Right kidney (tissue), 1 donor: ENCODE results near the gene ARHGEF9.
"Not testable (repeated sequence)": the region's sequence is repeated elsewhere in the genome, so short reads cannot be mapped to it uniquely, and the experiment has no call there.

Experiments used
- DNase-seq: peaks from one replicate; pipeline ENCODE4 v3.0.0-alpha.2; 2016

The ARHGEF9 gene

DNA sequence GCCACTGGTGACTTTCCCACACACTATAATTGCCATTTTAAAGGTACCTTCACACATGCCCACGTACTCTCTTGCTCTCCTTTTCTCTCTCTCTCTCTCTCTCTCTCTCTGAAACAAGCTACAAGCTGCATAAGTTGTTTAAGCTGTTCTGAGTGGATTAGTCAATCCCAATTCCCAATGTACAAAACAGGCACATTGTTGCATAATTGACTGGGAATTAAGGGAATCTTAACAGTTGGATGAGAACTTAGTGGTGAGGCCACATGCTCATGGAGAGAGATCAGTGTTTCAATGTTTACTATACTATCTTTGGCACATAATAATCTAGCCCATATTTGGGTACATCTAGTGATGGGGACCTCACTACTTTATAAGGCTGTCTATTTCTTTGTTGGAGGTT lies 123.3 kb downstream of the ARHGEF9 start:
- no peak for DNase-seq

DNA sequence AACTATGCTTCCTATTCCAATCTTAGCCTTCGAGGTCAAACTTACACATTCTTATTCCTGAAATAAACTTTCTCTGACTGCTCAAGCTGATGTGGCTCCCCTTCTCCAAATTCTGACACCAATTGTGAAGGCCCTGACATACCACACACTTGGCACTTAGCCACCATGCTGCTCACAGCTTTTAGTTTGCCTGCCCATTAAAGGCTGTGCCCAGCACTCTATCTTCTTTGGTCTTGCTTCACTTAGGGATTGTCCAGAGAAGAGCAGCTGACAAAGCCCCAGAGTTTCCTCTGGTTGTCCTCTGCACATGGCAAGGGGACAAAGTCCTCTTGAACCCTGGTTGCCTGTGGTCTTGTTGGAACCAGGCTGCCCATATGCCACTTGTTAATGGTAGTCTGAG lies 126.1 kb downstream of the ARHGEF9 start:
- no peak for DNase-seq

DNA sequence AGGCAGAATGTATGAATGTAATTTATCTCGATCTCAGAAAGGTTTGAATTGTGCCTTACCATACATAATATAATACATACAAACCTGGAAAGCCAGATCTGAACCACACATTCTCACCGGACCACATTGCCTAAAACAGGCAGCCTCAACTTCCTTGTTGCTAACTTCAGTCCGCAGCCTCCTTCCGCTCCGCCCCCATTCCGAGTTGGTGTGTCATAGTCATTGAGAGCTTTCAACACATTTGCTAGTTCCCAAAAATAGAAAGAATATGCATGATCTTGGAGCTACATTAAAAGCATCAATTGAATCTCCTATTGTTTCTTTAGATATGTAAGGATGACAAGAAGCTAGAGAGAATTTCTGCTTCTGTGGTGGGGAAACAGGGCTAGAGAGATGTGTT lies 127.2 kb downstream of the ARHGEF9 start:
- DNase-seq: no peak

DNA sequence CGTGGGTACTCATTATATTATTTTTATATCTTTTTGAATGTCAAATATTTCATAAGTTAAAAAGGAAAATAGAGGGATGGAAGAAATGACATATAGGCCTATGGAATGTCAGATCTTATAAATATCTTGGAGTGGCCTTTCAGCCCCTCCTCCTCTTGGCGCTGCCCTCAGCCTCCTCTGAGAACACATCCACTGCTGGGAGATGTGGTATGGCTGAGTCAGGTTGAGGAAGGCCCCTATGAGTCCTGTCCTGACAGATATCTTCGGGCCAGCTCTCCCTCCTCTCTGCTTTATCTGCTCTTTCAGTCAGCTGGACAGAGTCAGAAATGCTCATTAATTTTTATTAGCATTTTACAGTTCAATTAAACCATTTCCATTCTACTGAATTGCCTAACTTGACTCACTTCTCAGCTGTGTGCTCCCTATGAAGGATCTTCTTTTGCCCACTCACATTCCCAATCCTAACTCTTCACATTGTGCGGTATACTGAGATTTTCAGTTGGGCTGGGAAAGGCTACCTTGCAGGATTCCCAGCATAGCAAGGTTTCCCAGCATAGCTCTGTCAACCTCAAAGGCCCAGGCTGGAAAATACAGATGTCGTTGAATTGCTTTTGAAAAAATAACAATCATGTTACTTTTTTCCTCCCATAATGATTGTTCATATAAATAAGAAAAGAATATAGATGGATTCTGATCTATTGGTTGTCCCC lies 128.0 kb downstream of the ARHGEF9 start:
- no peak for DNase-seq

DNA sequence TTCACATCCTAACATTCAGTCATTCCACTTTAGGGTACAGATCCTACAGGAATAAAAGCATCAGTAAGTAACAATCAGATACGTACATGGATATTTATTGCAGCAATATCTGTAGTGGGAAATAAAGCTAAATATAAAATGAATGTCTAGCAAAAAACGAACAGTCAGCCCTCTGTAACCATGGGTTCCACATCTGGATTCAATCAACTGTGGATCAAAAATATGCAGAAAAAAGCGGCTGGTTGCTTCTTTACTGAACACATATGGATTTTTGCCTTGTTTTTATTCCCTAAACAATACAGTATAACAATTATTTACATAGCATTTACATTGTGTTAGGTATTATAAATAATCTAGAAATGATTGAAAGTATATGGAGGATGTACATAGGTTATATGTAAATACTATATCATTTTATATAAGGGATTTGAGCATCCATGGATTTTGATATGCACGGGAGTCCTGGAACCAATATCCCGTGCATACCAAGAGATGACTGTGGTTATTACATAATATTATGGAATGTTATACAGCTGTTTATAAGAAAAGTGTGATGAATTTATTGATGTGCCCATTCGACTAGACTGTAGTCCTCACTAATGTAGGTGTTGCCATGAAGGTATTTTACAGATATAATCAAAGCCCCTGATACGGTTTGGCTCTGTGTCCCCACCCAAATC lies 132.8 kb downstream of the ARHGEF9 start:
- no peak for DNase-seq

DNA sequence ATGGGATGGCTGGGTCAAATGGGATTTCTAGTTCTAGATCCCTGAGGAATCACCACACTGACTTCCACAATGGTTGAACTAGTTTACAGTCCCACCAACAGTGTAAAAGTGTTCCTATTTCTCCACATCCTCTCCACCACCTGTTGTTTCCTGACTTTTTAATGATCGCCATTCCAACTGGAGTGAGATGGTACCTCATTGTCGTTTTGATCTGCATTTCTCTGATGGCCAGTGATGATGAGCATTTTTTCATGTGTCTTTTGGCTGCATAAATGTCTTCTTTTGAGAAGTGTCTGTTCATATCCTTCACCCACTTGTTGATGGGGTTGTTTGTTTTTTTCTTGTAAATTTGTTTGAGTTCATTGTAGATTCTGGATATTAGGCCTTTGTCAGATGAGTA lies 139.3 kb downstream of the ARHGEF9 start:
- not testable (repeated sequence) for DNase-seq

DNA sequence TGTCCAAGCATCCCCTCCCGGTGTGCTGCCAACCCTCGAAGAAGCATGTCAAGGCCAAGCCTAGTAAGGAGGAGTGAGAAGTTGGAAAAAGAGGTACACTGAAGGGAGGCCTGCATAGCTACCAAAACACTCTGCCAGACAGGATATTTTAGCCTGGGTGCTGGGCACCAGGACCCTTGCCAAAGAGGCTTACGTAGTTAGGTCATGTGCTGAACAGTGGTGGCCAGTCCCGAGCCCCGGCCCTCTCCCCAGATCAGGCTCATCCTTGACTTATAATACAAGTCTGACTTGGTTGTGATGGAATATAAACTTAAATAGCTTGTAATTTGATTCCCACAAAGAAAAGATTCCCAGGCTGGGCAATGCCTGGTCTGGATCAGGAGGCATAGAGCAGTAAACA lies 149.3 kb downstream of the ARHGEF9 start:
- DNase-seq: no peak

DNA sequence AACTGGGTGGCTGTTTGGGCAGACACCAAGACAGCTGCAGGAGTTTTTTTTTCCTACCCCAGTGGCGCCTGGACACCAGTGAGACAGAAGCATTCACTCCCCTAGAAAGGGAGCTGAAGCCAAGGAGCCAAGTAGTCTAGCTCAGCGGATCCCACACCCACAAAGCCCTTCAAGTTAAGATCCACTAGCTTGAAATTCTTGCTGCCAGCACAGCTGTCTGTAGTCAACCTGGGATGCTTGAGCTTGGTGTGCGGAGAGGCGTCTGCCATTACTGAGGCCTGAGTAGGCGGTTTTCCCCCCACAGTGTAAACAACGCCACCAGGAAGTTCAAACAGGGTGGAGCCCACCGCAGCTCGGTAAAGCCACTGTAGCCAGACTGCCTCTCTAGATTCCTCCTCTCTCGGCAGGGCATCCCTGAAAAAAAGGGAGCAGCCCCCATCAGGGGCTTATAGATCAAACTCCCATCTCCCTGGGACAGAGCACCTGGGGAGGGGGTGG lies 171.4 kb downstream of the ARHGEF9 start:
- no peak for DNase-seq

DNA sequence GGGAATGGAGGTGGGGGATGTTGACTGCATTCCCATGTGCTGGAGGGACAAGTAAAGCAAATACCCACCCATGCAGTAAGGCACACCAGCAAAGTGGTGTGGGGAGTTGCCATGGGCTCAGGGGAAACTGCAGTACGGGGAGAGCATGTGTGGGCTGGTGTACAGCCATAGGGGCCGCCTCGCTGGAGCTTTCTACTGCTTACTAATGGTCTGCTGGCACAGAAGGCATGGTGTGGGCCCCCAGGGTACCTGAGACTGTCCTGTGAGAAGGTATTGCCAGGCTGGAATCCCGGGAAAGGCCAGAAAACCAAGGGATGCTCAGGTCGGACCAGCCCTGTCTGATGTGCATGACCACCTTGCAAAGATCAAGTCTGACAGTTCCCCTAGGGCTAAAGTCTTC lies 199.1 kb downstream of the ARHGEF9 start:
- DNase-seq: no peak
